ENCODE results near the gene COBLL1. TPM values are rescaled to one million over a fixed set of nuclear protein-coding genes. Genes with fewer than 3 reads are reported as not detected.

The COBLL1 gene
- total RNA-seq, 1 experiment from 2014 or later = 5.9 TPM

- H3K27me3 ChIP-seq (ENCODE audit: insufficient read depth, low read length) = no peaks in the 10 kb centered on the region
- no peak overlapping the region for H2AK5ac ChIP-seq (ENCODE audit: insufficient read length, low read length)
- H2BK5ac ChIP-seq (ENCODE audit: insufficient read length, low read length) = no peak overlapping the region
- no peaks in the 10 kb centered on the region for H3K4me1 ChIP-seq (ENCODE audit: insufficient read depth, low read length)
- WGBS (ENCODE audit: extremely low coverage, insufficient read length, low lambda C conversion rate) = no CpG with 5 or more reads among the region's 4 CpGs
- DNase-seq = no peak
- Mint-ChIP-seq H3K36me3 (ENCODE audit: insufficient read depth in 1 of 3, low read depth in 3 of 3) (no peaks in the 10 kb centered on the region), H3K9me3 (no peaks in the 10 kb centered on the region), H3K27ac (no peak overlapping the region), H3K4me1 (peaks cover 0 to 4% of the 10 kb centered on the region in 2 experiments; a peak in 1 of 4 replicates), H3K27me3 (ENCODE audit: low read depth) (no peaks in the 10 kb centered on the region), H3K4me3 (no peak overlapping the region)
- H3K56ac ChIP-seq (ENCODE audit: insufficient read length, low read depth, low read length) = no peak overlapping the region
- no peak overlapping the region for H4K5ac ChIP-seq (ENCODE audit: insufficient read length, low read depth, low read length)
- H3K4me2 ChIP-seq (ENCODE audit: insufficient read depth, insufficient read length, low read length) = no peak overlapping the region
- H3K4ac ChIP-seq (ENCODE audit: low read depth, low read length) = no peak overlapping the region
- H2BK120ac ChIP-seq (ENCODE audit: low read depth, low read length, poor library complexity, severe bottlenecking) = no peak overlapping the region
- no peak overlapping the region for H3K27ac ChIP-seq (ENCODE audit: insufficient read length, low read depth, low read length)
- no peaks in the 10 kb centered on the region for H3K79me2 ChIP-seq (ENCODE audit: insufficient read depth, low read length)
- TF ChIP-seq, protein P1, sequence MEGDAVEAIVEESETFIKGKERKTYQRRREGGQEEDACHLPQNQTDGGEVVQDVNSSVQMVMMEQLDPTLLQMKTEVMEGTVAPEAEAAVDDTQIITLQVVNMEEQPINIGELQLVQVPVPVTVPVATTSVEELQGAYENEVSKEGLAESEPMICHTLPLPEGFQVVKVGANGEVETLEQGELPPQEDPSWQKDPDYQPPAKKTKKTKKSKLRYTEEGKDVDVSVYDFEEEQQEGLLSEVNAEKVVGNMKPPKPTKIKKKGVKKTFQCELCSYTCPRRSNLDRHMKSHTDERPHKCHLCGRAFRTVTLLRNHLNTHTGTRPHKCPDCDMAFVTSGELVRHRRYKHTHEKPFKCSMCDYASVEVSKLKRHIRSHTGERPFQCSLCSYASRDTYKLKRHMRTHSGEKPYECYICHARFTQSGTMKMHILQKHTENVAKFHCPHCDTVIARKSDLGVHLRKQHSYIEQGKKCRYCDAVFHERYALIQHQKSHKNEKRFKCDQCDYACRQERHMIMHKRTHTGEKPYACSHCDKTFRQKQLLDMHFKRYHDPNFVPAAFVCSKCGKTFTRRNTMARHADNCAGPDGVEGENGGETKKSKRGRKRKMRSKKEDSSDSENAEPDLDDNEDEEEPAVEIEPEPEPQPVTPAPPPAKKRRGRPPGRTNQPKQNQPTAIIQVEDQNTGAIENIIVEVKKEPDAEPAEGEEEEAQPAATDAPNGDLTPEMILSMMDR (conservative IDR thresholded peaks at IDR 0.05) = no peak
- H3K9me3 ChIP-seq (ENCODE audit: control insufficient read depth, low read depth, low read length) = no peaks in the 10 kb centered on the region
- H3K23ac ChIP-seq (ENCODE audit: insufficient read length, low read depth, low read length) = no peak overlapping the region
- no peak overlapping the region for H3T11ph ChIP-seq (ENCODE audit: low read length)
- H2BK20ac ChIP-seq (ENCODE audit: low read depth, low read length, poor library complexity, severe bottlenecking) = no peak overlapping the region
- H3K79me1 ChIP-seq (ENCODE audit: insufficient read depth, low read depth, low read length, poor library complexity, severe bottlenecking) = no peaks in the 10 kb centered on the region
- H2AFZ ChIP-seq (ENCODE audit: low read length) = no peak overlapping the region
- H3K14ac ChIP-seq (ENCODE audit: insufficient read depth, low read length) = no peak overlapping the region
- H4K91ac ChIP-seq (ENCODE audit: insufficient read length, low read depth, low read length) = no peak overlapping the region
- no peaks in the 10 kb centered on the region for H4K20me1 ChIP-seq (ENCODE audit: control insufficient read depth, insufficient read depth, insufficient read length)
- H2BK12ac ChIP-seq (ENCODE audit: insufficient read length, low read depth, low read length) = no peak overlapping the region
- no peak overlapping the region for H3K9ac ChIP-seq (ENCODE audit: extremely low read depth, insufficient read length, low read length)
- H3K23me2 ChIP-seq (ENCODE audit: insufficient read length, low read depth, low read length, poor library complexity, severe bottlenecking) = no peaks in the 10 kb centered on the region
- H4K8ac ChIP-seq (replicated peaks; ENCODE audit: insufficient read length, low read depth, low read length) = no peak overlapping the region
- no peak overlapping the region for H2BK15ac ChIP-seq (ENCODE audit: low read depth, low read length)
- H3K18ac ChIP-seq (ENCODE audit: insufficient read length, low read depth, low read length) = no peak overlapping the region
Measured at GRCh38 chr2:164850235-164850634, 8.6 kb upstream of the COBLL1 start.
